NB4 (cell line): ENCODE data around the gene MGLL.
A peak's percentile ranks its signal among the peaks of the same experiment; 100 is the strongest.

Source experiments
- CTCF ChIP-seq: IDR thresholded peaks from one replicate; pipeline ENCODE4 v1.5.1; 2012; ENCODE audit warnings: low read depth, low read length
- MAX ChIP-seq: IDR thresholded peaks from 2 replicates; pipeline ENCODE4 v1.6.1; 2011; ENCODE audit warnings: low read depth, low read length
- MYC ChIP-seq: IDR thresholded peaks from 2 replicates; pipeline ENCODE4 v1.6.1; 2011; ENCODE audit warnings: low read depth, low read length
- POLR2A ChIP-seq: IDR thresholded peaks from 2 replicates; pipeline ENCODE4 v1.6.1; 2011; ENCODE audit warnings: mild to moderate bottlenecking; ENCODE audit not compliant: insufficient read length; ENCODE audit errors: extremely low read depth

GRCh38 chr3:127678611-127679533, 143.4 kb downstream of the MGLL start:
- TF ChIP-seq POLR2A (no peak), CTCF (no peak), MAX (peak; percentile 47; the same call in 1 of the 2 replicates), MYC (no peak; the same call in 1 of the 2 replicates)
